Dendritic cell treated with granulocyte-macrophage colony-stimulating factor and Interleukin-4, amounts not matched to agents 40 ng/mL and 50 ng/mL, for 4 days (primary cell): ENCODE data around the gene BRINP3.
"Not testable (repeated sequence)": the region's sequence is repeated elsewhere in the genome, so short reads cannot be mapped to it uniquely, and the experiment has no call there.

Experiments used
- H3K27ac Mint-ChIP-seq: one replicate; pipeline ENCODE4 v1.8.0; 2022; ENCODE audit warnings: mild to moderate bottlenecking, mixed read lengths
- H3K27me3 Mint-ChIP-seq: one replicate; pipeline ENCODE4 v1.8.0; 2022; ENCODE audit warnings: mild to moderate bottlenecking, mixed read lengths
- H3K36me3 Mint-ChIP-seq: one replicate; pipeline ENCODE4 v1.8.0; 2022; ENCODE audit warnings: low read depth, mixed read lengths
- H3K4me1 Mint-ChIP-seq: one replicate; pipeline ENCODE4 v1.8.0; 2022; ENCODE audit warnings: low read depth, mixed read lengths
- H3K4me3 Mint-ChIP-seq: one replicate; pipeline ENCODE4 v1.8.0; 2022; ENCODE audit warnings: mild to moderate bottlenecking, moderate library complexity, mixed read lengths
- H3K9me3 Mint-ChIP-seq: one replicate; pipeline ENCODE4 v1.8.0; 2022; ENCODE audit warnings: mixed read lengths
- intact Hi-C: fragments of 100-400 bp; cut with micrococcal nuclease; formaldehyde crosslinking; loops from one replicate; pipeline ENCODE4 v1.15.0; 2022

BRINP3 gene

DNA sequence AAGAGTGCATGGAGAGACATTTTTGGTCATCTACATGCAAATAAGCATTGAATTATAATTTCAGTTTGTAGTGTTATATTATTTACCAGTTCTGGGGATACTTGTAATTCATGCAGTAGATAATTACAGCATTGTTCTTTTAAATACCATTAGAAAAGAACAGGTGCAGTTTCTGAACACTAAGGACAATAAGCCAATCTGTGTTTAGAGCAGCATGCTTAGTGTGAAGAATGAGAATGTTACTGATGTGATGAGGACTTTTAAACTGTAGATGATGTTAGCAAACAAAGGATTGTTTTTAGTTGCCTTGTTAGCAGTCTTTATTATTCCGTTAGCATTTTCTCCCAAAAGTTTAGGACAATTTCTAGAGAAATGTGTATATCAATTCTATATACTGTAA, 348.3 kb downstream of the BRINP3 start:
- Mint-ChIP-seq H3K27ac (no peak overlapping the region), H3K27me3 (no peaks in the 10 kb centered on the region), H3K4me3 (no peak overlapping the region), H3K36me3 (no peaks in the 10 kb centered on the region), H3K4me1 (no peaks in the 10 kb centered on the region), H3K9me3 (peaks cover 10% of the 10 kb centered on the region)
- intact Hi-C loops = no loop called here

DNA sequence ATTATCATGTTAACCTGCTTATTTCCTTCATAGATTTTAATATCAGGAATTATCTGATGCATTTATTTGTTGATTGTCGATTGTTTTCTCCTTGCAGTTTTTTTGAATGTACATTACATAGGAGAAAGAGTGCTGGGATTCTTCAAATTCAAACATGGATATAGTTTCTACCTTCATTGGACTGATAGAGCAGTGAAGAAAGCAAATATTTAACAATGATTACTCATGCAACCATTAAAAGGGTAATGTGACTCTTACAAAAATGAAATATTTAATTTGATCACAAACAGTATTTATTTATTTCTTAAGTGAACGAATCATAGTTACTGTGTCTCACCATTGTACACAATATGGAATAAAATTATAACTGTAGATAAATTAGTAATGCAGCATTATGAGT, 350.9 kb downstream of the BRINP3 start:
- H3K27me3 Mint-ChIP-seq = no peaks in the 10 kb centered on the region
- no peaks in the 10 kb centered on the region for H3K4me1 Mint-ChIP-seq
- H3K9me3 Mint-ChIP-seq = peaks cover 7% of the 10 kb centered on the region
- intact Hi-C loops = no loop called here
- H3K27ac Mint-ChIP-seq = no peak overlapping the region
- no peak overlapping the region for H3K4me3 Mint-ChIP-seq
- H3K36me3 Mint-ChIP-seq = no peaks in the 10 kb centered on the region

DNA sequence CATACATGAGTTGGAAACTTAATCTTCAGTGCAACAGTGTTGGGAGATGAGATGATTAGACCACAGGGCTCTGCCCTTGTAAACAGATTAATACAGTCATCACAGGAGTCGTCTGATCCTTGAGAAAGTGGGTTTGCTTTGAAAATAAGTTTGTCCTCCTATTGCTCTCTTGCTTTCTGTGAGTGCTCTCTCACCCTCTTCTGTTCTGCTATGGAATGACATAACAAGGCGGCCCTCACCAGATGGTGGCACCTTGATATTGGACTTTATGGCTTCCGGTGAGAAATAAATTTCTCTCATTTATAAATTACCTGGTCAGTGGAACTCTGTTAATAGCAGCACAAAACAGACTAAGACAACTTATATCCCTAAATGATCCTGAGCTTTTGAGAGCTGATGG, 353.6 kb downstream of the BRINP3 start:
- Mint-ChIP-seq H3K4me3 (no peak overlapping the region), H3K36me3 (no peaks in the 10 kb centered on the region), H3K27me3 (no peaks in the 10 kb centered on the region), H3K4me1 (no peaks in the 10 kb centered on the region), H3K27ac (no peak overlapping the region), H3K9me3 (no peaks in the 10 kb centered on the region)
- intact Hi-C loops = no loop called here

DNA sequence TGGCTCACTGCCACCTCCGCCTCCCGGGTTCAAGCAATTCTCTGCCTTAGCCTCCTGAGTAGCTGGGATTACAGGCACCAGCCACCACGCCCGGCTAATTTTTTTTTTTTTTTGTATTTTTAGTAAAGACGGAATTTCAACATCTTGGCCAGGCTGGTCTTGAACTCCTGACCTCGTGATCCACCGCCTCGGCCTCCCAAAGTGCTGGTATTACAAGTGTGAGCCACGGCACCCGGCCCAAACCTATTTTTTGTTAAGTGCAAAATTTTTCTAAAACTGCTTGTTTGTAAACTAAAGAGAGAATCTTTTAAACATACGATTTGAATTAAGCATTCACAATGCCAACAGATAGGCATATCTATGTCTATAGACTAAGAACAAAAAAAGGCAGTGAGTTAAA, 357.1 kb downstream of the BRINP3 start:
- H3K4me3 Mint-ChIP-seq, H3K36me3 Mint-ChIP-seq, H3K9me3 Mint-ChIP-seq, H3K4me1 Mint-ChIP-seq, H3K27me3 Mint-ChIP-seq, H3K27ac Mint-ChIP-seq, intact Hi-C loops: not testable (repeated sequence)

DNA sequence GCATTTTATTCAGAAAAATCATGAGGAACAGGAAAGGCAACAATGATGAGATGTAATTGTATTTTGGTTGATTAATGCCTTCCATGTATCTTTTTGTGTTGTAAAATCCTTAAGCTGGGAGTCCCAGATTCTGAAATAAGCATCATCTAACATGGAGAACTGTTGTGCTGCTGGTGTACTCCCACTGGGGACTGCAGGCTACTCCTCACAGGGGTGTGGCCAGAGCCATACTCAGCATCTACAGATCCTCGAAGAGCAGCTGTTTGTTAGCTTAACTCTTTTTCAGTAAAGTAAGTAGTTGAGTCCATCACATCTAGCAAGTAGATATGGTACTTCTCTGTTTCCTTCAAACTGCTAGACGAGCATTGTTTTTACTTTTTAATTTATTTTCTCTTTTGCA, 358.0 kb downstream of the BRINP3 start:
- Mint-ChIP-seq H3K36me3 (no peaks in the 10 kb centered on the region), H3K4me3 (no peak overlapping the region), H3K27ac (no peak overlapping the region), H3K4me1 (no peaks in the 10 kb centered on the region), H3K9me3 (no peaks in the 10 kb centered on the region), H3K27me3 (no peaks in the 10 kb centered on the region)
- intact Hi-C loops = no loop called here

DNA sequence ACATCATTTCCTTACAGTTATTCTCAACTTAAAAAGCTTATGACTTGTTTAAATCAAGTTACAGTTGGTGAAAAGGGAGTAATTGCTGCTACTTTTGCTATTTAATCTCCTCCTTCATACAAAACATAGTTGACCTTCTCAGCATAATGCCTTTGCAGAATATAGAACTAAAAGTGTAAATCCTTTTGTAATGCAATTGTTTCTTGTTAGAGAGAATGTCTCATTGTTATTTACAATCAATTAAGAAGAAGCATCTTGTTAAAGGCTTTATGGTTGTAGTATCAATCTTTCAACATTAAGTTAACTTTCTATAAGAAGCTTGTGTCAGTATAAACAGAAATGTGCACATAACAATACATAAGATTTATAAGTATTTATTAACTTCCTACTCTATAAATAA, 360.7 kb downstream of the BRINP3 start:
- Mint-ChIP-seq H3K36me3 (no peaks in the 10 kb centered on the region), H3K9me3 (no peaks in the 10 kb centered on the region), H3K27me3 (no peaks in the 10 kb centered on the region), H3K4me3 (no peak overlapping the region), H3K27ac (no peak overlapping the region), H3K4me1 (no peaks in the 10 kb centered on the region)
- intact Hi-C loops = no loop called here

DNA sequence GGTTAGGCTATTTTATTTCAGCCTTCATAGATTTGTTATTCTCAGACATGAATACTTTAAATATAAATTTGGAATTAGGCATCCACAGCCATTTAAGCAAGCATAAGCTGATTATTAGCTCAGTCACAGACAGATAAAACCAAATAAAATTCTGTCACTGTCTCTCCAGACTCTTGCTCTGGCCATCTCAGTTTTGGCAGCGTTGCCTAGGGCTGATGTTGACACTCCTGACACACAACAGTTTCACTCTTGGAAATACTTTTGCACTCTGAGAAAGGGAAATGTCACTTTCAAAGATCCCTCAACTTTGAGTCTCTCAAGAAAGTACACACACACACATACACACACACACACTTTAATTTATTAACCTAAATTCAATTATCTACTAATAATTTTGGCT, 372.7 kb downstream of the BRINP3 start:
- intact Hi-C loops = no loop called here
- no peaks in the 10 kb centered on the region for H3K9me3 Mint-ChIP-seq
- no peak overlapping the region for H3K27ac Mint-ChIP-seq

DNA sequence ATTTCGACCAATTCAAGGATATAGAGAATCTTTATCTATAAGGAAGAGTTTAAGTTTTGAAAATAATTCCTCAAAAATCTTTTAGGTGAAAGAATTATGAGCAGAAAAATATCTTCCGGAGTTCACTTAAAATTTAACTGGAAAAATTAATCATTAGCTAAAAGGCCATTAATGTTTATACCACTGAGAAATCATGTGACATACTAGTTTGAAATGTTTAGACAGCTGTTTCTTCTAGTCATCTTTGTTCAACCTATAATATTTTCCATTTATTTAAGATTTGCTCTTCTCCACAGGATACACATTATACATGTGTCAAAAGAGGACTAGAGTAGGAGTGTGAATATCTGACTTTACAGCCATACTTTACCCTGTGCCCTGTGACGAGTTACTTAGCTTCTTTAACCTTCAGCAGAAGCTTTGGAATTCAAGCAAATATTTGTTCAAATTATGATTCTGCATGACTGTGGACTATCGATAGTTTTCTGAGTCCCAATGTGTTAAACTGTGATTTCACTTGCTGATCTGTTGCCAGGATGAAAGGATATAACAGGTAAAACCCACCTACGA, 374.8 kb downstream of the BRINP3 start:
- Mint-ChIP-seq H3K27ac (no peak overlapping the region), H3K4me3 (no peak overlapping the region)
- intact Hi-C loops = no loop called here

More for the DNA sequence above, 372.7 kb downstream of the BRINP3 start:
- H3K36me3 Mint-ChIP-seq = no peaks in the 10 kb centered on the region
- H3K4me3 Mint-ChIP-seq = no peak overlapping the region
- no peaks in the 10 kb centered on the region for H3K4me1 Mint-ChIP-seq
- no peaks in the 10 kb centered on the region for H3K27me3 Mint-ChIP-seq

DNA sequence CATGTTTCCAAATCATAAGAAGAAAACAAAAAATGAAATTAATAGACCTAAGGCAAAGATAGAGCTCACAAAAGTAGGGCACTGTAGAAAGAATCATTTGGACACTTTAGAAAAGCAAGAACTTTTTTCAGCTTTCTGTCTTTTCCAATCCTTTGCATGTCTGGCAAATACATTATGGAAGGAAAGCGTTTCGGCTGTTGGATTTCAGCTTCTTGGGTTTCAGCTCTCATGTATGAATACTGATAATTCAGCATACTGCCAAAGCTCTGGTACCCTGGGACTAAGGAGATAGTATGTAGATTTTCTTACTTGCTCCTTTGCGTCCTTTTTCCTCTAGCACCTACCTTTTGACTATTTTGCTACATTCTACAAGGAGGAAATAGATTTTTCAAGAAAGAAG, 375.9 kb downstream of the BRINP3 start:
- no peak overlapping the region for H3K27ac Mint-ChIP-seq
- H3K27me3 Mint-ChIP-seq = no peaks in the 10 kb centered on the region
- no peaks in the 10 kb centered on the region for H3K9me3 Mint-ChIP-seq
- H3K4me1 Mint-ChIP-seq = no peaks in the 10 kb centered on the region
- H3K4me3 Mint-ChIP-seq = no peak overlapping the region
- intact Hi-C loops = no loop called here
- H3K36me3 Mint-ChIP-seq = no peaks in the 10 kb centered on the region

More for the DNA sequence above, 374.8 kb downstream of the BRINP3 start:
- H3K9me3 Mint-ChIP-seq = no peaks in the 10 kb centered on the region
- H3K4me1 Mint-ChIP-seq = no peaks in the 10 kb centered on the region
- H3K27me3 Mint-ChIP-seq = no peaks in the 10 kb centered on the region
- no peaks in the 10 kb centered on the region for H3K36me3 Mint-ChIP-seq

DNA sequence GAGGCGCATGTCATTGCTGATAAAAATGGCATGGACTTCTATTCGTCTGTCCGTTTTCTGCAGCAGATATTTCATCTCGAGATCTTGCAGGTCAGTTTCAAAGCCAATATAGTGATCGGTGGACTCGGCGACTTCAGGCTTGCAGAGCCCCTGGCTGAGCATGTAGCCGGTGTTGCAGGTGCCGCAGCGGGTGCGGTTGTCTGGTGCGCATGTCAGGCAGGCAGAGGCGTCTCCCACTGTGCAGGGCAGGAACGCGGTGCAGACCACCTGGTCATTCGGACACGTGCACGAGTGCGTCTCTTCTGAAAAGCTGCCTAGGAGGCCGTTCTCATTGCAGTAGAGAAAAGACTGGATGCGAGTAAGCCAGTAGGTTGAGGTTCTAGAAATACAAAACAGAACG, 378.9 kb downstream of the BRINP3 start:
- no peaks in the 10 kb centered on the region for H3K36me3 Mint-ChIP-seq

DNA sequence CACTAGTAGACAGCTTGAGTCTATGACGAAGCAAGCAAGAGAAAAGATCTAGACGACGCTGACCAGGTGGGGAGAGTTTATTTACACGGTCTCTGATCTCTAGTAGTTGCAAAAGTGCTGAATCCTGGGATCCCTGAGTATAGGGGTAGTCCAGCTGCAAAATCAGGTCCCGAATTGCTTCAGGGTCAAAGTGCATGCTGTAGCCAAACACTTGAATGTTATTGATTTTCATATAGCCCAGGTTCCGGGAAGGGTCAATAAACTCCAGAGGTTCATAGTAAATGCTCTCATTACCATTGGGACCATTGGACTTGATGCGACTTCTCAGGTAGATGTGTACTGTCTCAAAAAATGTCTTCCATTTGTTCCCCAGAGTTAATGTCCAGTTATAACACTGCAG, 379.6 kb downstream of the BRINP3 start:
- no peaks in the 10 kb centered on the region for H3K27me3 Mint-ChIP-seq
- H3K9me3 Mint-ChIP-seq = no peaks in the 10 kb centered on the region
- intact Hi-C loops = no loop called here
- H3K4me1 Mint-ChIP-seq = no peaks in the 10 kb centered on the region
- H3K4me3 Mint-ChIP-seq = no peak overlapping the region
- no peaks in the 10 kb centered on the region for H3K36me3 Mint-ChIP-seq
- H3K27ac Mint-ChIP-seq = no peak overlapping the region

More for the DNA sequence above, 378.9 kb downstream of the BRINP3 start:
- Mint-ChIP-seq H3K9me3 (no peaks in the 10 kb centered on the region), H3K4me1 (no peaks in the 10 kb centered on the region), H3K4me3 (no peak overlapping the region), H3K27me3 (no peaks in the 10 kb centered on the region), H3K27ac (no peak overlapping the region)
- intact Hi-C loops = no loop called here

DNA sequence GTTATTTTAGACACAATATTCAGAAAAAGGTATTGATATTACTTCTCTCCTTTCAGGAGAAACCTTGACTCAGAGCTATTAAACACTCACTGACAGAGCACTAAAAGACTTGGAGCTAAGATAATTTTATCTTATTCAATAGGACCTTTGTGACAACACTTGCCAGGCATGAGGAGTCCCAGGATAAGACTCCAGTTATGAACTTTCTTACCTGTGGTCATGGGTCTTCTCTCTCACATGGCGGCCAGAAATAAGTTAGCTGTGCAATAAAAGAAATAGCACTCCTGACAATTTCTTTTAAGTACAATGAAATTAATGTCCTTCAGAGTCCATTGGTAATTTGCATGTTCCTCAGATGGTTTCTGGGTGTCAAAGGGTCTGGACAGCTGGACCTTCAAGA, 382.1 kb downstream of the BRINP3 start:
- Mint-ChIP-seq H3K9me3 (no peaks in the 10 kb centered on the region), H3K27me3 (no peaks in the 10 kb centered on the region), H3K27ac (no peak overlapping the region), H3K4me3 (no peak overlapping the region), H3K4me1 (no peaks in the 10 kb centered on the region), H3K36me3 (no peaks in the 10 kb centered on the region)
- intact Hi-C loops = no loop called here

DNA sequence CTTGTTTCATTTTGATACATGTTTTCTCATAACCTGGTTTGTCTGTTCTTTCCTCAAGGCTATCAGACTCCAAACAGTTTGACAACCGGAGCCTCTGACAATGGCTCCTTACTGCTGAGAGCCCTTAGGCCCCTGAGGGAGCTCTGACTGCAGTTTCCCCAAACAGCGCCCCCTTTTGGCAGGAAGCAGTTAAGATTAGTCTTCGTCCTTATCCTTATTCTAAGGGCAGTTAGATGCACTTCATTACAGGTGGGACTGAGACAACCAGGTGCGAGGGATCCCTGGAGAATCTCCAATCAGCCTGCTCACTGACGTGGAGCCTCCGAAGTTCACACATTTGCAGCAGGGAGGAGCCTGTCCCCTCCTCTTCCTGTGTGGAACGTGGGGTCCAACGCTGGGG, 393.1 kb downstream of the BRINP3 start:
- Mint-ChIP-seq H3K36me3 (no peaks in the 10 kb centered on the region), H3K4me3 (no peak overlapping the region), H3K27me3 (no peaks in the 10 kb centered on the region)

DNA sequence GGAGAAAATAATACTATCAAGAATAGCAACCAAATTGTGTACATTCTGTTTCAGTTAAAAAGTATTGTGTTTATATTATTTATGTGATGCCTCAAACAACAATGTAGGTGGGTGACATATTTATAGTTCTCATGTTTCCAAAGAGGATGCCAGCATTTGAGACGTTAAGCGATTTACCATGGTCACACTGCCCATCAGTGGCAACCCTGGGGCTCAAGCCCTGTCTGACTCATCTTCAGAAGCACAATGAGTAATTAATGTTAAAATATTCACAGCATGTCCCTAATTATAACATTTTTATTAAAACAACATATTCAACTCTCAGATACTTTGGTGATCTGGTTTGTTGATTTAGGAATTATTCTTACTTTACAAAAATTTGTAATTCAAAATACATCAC, 409.4 kb downstream of the BRINP3 start:
- Mint-ChIP-seq H3K27me3 (no peaks in the 10 kb centered on the region), H3K27ac (no peak overlapping the region), H3K4me3 (no peak overlapping the region), H3K36me3 (no peaks in the 10 kb centered on the region), H3K4me1 (no peaks in the 10 kb centered on the region), H3K9me3 (peaks cover 17% of the 10 kb centered on the region)
- intact Hi-C loops = no loop called here

More for the DNA sequence above, 393.1 kb downstream of the BRINP3 start:
- intact Hi-C loops = no loop called here
- Mint-ChIP-seq H3K27ac (no peak overlapping the region), H3K4me1 (no peaks in the 10 kb centered on the region), H3K9me3 (no peaks in the 10 kb centered on the region)

DNA sequence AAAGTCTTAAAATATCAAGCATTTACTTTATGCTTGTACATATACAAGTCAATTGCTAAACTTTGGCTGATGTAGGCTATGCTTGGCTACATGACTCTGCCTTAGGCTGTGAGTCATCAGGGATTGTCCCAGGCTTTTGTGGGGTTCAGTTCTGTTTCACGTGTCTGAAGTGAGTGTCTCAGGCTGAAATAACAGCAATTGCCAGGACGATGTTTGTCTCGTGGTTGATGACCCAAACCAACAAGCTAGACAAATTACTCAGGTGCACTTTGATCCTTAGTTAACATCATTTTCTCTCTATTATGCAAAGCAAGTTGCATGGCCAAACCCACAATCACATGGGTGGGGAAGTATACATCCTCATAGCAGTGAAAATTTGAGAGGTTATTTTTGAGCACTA, 410.1 kb downstream of the BRINP3 start:
- Mint-ChIP-seq H3K4me1 (no peaks in the 10 kb centered on the region), H3K27me3 (no peaks in the 10 kb centered on the region), H3K9me3 (peaks cover 11% of the 10 kb centered on the region), H3K4me3 (no peak overlapping the region), H3K36me3 (no peaks in the 10 kb centered on the region), H3K27ac (no peak overlapping the region)
- intact Hi-C loops = no loop called here
